K562 (cell line): ENCODE measurements around the gene TMEM39B. TPM values are rescaled to one million over a fixed set of nuclear protein-coding genes. Genes with fewer than 3 reads are reported as not detected.
"Not testable (repeated sequence)": the region's sequence is repeated elsewhere in the genome, so short reads cannot be mapped to it uniquely, and the experiment has no call there.

Source experiments
- ATAC-seq: fragments of 200-7000 bp; cut with Tn5 transposase; 3 replicates; pipeline ENCODE4 v1.9.1; 2020; ENCODE audit warnings: moderate library complexity
- BruUV-seq: library from RNA; stranded (reverse); fragments of 400-500 nt; replicated peaks from 2 replicates; lab custom pipeline; 2021; lab: Mats Ljungman, UMichigan
- CTCF ChIA-PET: fragments of 300-600 bp; formaldehyde crosslinking; extraction: SDS; loops from one replicate; lab custom pipeline; 2021; ENCODE audit warnings: low intra/inter-chr PET ratio; lab: Yijun Ruan, JAX
- POLR2A ChIA-PET: fragments of 300-600, 350-650 bp; sonication (Branson Sonifier 250); formaldehyde crosslinking; extraction: SDS; loops from one replicate; lab custom pipeline; 2021; ENCODE audit warnings: antibody characterized with exemption, inconsistent platforms; lab: Yijun Ruan, JAX
- DNase-seq, 4 experiments: peaks; one replicate each; pipeline versions ENCODE4 v3.0.0 to v3.0.0-alpha.2; 2011 to 2018; ENCODE audit warnings: low spot score in 3 of 4, mixed read lengths in 3 of 4; ENCODE audit errors: extremely low read depth in 1 of 4
- FAIRE-seq: peaks from 2 replicates; lab custom pipeline; 2011; peaks lifted over from hg19 to GRCh38; lab: Jason Lieb, UNC
- H2AFZ ChIP-seq: 2 replicates; pipeline ENCODE4 v1.6.0; 2011; ENCODE audit warnings: low read depth, low read length, control low read depth, inconsistent platforms
- H3K27ac ChIP-seq: fragments of 200-600 bp; 3 replicates; pipeline ENCODE4 v1.8.0; 2011; ENCODE audit warnings: low read depth, mild to moderate bottlenecking, control low read depth, inconsistent platforms, low read length, moderate library complexity, mixed read lengths; ENCODE audit errors: extremely low read depth
- H3K27me3 ChIP-seq, 2 experiments: fragments of 300-600 bp in 1 of 2; 2 replicates in 1 of 2; 3 replicates in 1 of 2; pipeline versions ENCODE4 v1.6.0 to v1.8.0; 2011; ENCODE audit warnings: inconsistent platforms in 2 of 2, low read length in 2 of 2, mild to moderate bottlenecking in 1 of 2, mixed read lengths in 1 of 2, moderate library complexity in 1 of 2; ENCODE audit not compliant: control insufficient read depth in 2 of 2, insufficient read depth in 2 of 2
- H3K36me3 ChIP-seq: fragments of 300-600 bp; 3 replicates; pipeline ENCODE4 v1.8.0; 2011; ENCODE audit warnings: mild to moderate bottlenecking, low read length, inconsistent platforms; ENCODE audit not compliant: control insufficient read depth, insufficient read depth
- H3K4me1 ChIP-seq, 2 experiments: fragments of 200-600 bp in 1 of 2; replicated peaks in 1 of 2; 2 replicates in 1 of 2; 3 replicates in 1 of 2; pipeline versions ENCODE4 v1.5.1 to v1.8.0; 2011; ENCODE audit warnings: inconsistent platforms in 2 of 2, low read length in 2 of 2, mild to moderate bottlenecking in 1 of 2, mixed read lengths in 1 of 2, moderate library complexity in 1 of 2; ENCODE audit not compliant: control insufficient read depth in 2 of 2, insufficient read depth in 2 of 2
- H3K4me2 ChIP-seq: 2 replicates; pipeline ENCODE4 v1.6.1; 2011; ENCODE audit warnings: low read length, control low read depth, inconsistent platforms, mixed read lengths; ENCODE audit not compliant: insufficient read depth
- H3K4me3 ChIP-seq: fragments of 200-600 bp; sonication (generic), shearing (Covaris generic); 2 replicates; pipeline ENCODE4 v1.5.1; 2016; ENCODE audit warnings: control low read depth, inconsistent platforms
- H3K79me2 ChIP-seq: fragments of 200-600 bp; 3 replicates; pipeline ENCODE4 v1.8.0; 2011; ENCODE audit warnings: low read length, inconsistent platforms; ENCODE audit not compliant: control insufficient read depth, insufficient read depth
- H3K9ac ChIP-seq, 2 experiments: 2 replicates each; pipeline versions ENCODE4 v1.6.0 to v1.6.1; 2011; ENCODE audit warnings: low read depth in 2 of 2, low read length in 2 of 2, control low read depth in 1 of 2, inconsistent platforms in 1 of 2, mild to moderate bottlenecking in 1 of 2, mixed read lengths in 1 of 2; ENCODE audit not compliant: insufficient read depth in 1 of 2
- H3K9me1 ChIP-seq: one replicate; pipeline ENCODE4 v1.6.0; 2011; ENCODE audit warnings: inconsistent platforms, mild to moderate bottlenecking, low read length, moderate library complexity; ENCODE audit not compliant: control insufficient read depth, insufficient read depth
- H3K9me3 ChIP-seq: replicated peaks from 2 replicates; pipeline ENCODE4 v1.5.1; 2011; ENCODE audit warnings: low read depth, low read length, inconsistent platforms; ENCODE audit not compliant: control insufficient read depth, insufficient read depth
- H4K20me1 ChIP-seq: replicated peaks from 2 replicates; pipeline ENCODE4 v1.6.1; 2011; ENCODE audit warnings: low read length, inconsistent platforms, mixed read lengths; ENCODE audit not compliant: control insufficient read depth, insufficient read depth
- BCOR ChIP-seq: fragments of 450-650 bp; IDR thresholded peaks from 2 replicates; pipeline ENCODE4 v1.6.1; 2016
- BDP1 ChIP-seq: IDR thresholded peaks from 3 replicates; pipeline ENCODE4 v1.6.1; 2011; ENCODE audit not compliant: insufficient read length, insufficient read depth
- EZH2 ChIP-seq: IDR thresholded peaks from 2 replicates; pipeline ENCODE4 v1.6.1; 2012; ENCODE audit warnings: low read depth, mild to moderate bottlenecking, inconsistent platforms, low read length, borderline replicate concordance
- HNRNPK ChIP-seq: fragments of 200-400 bp; formaldehyde crosslinking; IDR thresholded peaks from one replicate; pipeline ENCODE4 v1.6.1; 2018; ENCODE audit warnings: mild to moderate bottlenecking, low read depth, low read length; ENCODE audit not compliant: poor library complexity, severe bottlenecking
- IFI16 ChIP-seq: fragments of 250-450 bp; sonication (Bioruptor Pico); IDR thresholded peaks from 2 replicates; pipeline ENCODE4 v2.1.2; 2022; ENCODE audit warnings: mild to moderate bottlenecking, inconsistent platforms
- KDM1A ChIP-seq, 2 experiments: fragments of 450-650 bp; IDR thresholded peaks; 2 replicates each; pipeline ENCODE4 v1.6.1; 2016; ENCODE audit warnings: mild to moderate bottlenecking in 2 of 2
- MYNN ChIP-seq, 2 experiments: sonication (generic); formaldehyde crosslinking in 1 of 2; IDR thresholded peaks; 2 replicates each; pipeline versions ENCODE4 v1.5.0 to v1.6.1; 2016 to 2020; ENCODE audit warnings: antibody characterized with exemption in 1 of 2, missing genetic modification reagents in 1 of 2
- PHF8 ChIP-seq: fragments of 200-600 bp; sonication (generic); IDR thresholded peaks from 2 replicates; pipeline ENCODE4 v1.6.1; 2012; ENCODE audit warnings: mixed run types, mild to moderate bottlenecking, inconsistent platforms, low read length, moderate library complexity, borderline replicate concordance
- POLR2AphosphoS2 ChIP-seq: IDR thresholded peaks from 2 replicates; pipeline ENCODE4 v1.6.1; 2012; ENCODE audit warnings: low read length, improper control_type of control experiment
- RBM25 ChIP-seq: fragments of 200-400 bp; formaldehyde crosslinking; IDR thresholded peaks from 2 replicates; pipeline ENCODE4 v1.6.1; 2018; ENCODE audit warnings: low read length, low read depth, moderate library complexity; ENCODE audit not compliant: severe bottlenecking
- SAFB ChIP-seq: fragments of 200-400 bp; formaldehyde crosslinking; IDR thresholded peaks from 2 replicates; pipeline ENCODE4 v1.6.1; 2017; ENCODE audit warnings: low read depth, low read length, borderline replicate concordance
- ZFP36 ChIP-seq: fragments of 150-350 bp; IDR thresholded peaks from 2 replicates; pipeline ENCODE4 v1.6.1; 2018; ENCODE audit warnings: low read length, low read depth; ENCODE audit not compliant: partially characterized antibody
- ZNF121 ChIP-seq: sonication (generic); formaldehyde crosslinking; conservative IDR thresholded peaks from 2 replicates; pipeline ENCODE4 v1.8.0; 2022; ENCODE audit warnings: missing genetic modification reagents
- WGBS: fragments of 100-300 bp; shearing (Covaris generic); methylation state at CpG from one replicate; pipeline ENCODE4 v1.1.6; 2016; ENCODE audit warnings: low coverage, mixed read lengths; ENCODE audit not compliant: insufficient coverage; ENCODE audit errors: missing lambda C conversion rate; 5-methylcytosine and 5-hydroxymethylcytosine counted together
- in situ Hi-C: fragments of 300-500 bp; cut with MboI; formaldehyde crosslinking; loops from 4 replicates; pipeline ENCODE4 v1.15.0; 2018; ENCODE audit warnings: inconsistent platforms, mixed read lengths
- intact Hi-C: fragments of 100-400 bp; cut with micrococcal nuclease; formaldehyde crosslinking; loops from 2 replicates; pipeline ENCODE4 v1.14.2; 2022
- polyA plus RNA-seq, 8 experiments: library from polyadenylated mRNA; depleted of rRNA in 4 of 8; stranded (reverse) in 5 of 8; unstranded in 3 of 8; fragments of >200 nt; fragmentation: Nextera tagmentation in 2 of 8; fragmentation: Illumina TruSeq in 1 of 8; extraction: Ambion mirVana in 2 of 8; extraction: Trizol in 1 of 8; gene quantifications; 2 replicates each; pipeline versions ENCODE4 v1.2.1 to v1.2.3, GENCODE V29; 2011 to 2014; ENCODE audit warnings: inconsistent platforms in 1 of 8, missing spikeins in 1 of 8
- total RNA-seq, 7 experiments: library from RNA; depleted of rRNA in 6 of 7; stranded (reverse); fragments of >200 nt in 6 of 7; fragmentation: Illumina TruSeq in 2 of 7; extraction: Trizol in 2 of 7; gene quantifications; 2 replicates each; pipeline versions ENCODE4 v1.2.1 to v1.2.3, GENCODE V29; 2011 to 2021; ENCODE audit warnings: low replicate concordance in 1 of 7
- TF ChIP-seq, protein P1 (sequence below), 2 experiments: fragments of 200-800 bp in 1 of 2; sonication (Bioruptor generic) in 1 of 2; sonication (generic) in 1 of 2; formaldehyde crosslinking in 1 of 2; IDR thresholded peaks in 1 of 2; conservative IDR thresholded peaks in 1 of 2; 2 replicates each; pipeline versions ENCODE4 v1.5.0 to v1.6.1; 2016 to 2020; ENCODE audit warnings: missing compliant biosample characterization in 1 of 2, missing genetic modification characterization in 1 of 2, missing genetic modification reagents in 1 of 2

Gene TMEM39B
- total and polyA plus RNA-seq, 9 of the 15 experiments (the other 6 are each of a cell fraction or from before 2014, with no cell fraction given) = 0.92 to 28.5 (median 9.7) TPM

DNA sequence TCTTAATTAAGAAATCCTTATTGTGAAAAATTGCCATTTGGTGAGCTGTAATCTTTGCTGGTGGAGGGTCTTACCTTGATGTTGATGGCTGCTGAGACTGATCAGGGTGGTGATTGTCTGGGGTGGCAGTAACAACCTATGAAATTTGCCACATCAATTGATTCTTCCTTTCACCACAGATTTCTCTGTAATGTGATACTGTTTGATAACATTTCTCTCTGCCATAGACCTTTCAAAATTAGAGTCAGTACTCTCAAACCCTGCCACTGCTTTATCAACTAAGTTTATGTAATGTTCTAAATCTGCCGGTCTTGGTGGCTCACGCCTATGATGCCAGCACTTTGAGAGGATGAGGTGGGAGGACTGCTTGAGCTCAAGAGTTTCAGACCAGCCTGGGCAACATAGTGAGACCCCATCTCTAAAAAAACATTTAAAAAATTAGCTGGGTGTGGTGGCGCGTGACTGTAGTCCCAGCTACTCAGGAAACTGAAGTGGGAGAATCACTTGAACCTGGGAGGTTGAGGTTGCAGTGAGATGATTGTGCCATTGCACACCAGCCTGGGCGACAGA lies 40.2 kb downstream of the TMEM39B start:
- FAIRE-seq (no peak), ATAC-seq (no peak), DNase-seq (no peak)
- Histone ChIP-seq H3K27me3 (no peaks in the 10 kb centered on the region), H3K4me3 (no peak overlapping the region), H3K4me1 (peaks cover 19 to 38% of the 10 kb centered on the region in 2 experiments; a peak in 4 of 5 replicates), H2AFZ (no peak overlapping the region), H3K4me2 (no peak overlapping the region), H3K79me2 (peaks cover 98% of the 10 kb centered on the region), H3K9ac (no peak overlapping the region), H3K9me1 (peaks cover 4% of the 10 kb centered on the region), H3K36me3 (peaks cover 48% of the 10 kb centered on the region), H4K20me1 (peaks cover 26% of the 10 kb centered on the region), H3K9me3 (no peaks in the 10 kb centered on the region), H3K27ac (no peak overlapping the region)
- ChIA-PET CTCF (no interaction called here), POLR2A (interaction anchor here (1.0 to 12.7 kb wide), 5 partner anchors 12 to 104 kb away, joined by 3 to 209 read pairs (median 3); partner anchors contain the start of gene TXLNA)
- in situ Hi-C loops (no loop called here), intact Hi-C loops (no loop called here)
- no peak for TF ChIP-seq BDP1
- TF ChIP-seq EZH2 = no peak
- no peak for TF ChIP-seq IFI16 (CRISPR knock-in tag)
- peak; percentile 35; the same call in 1 of the 2 replicates for TF ChIP-seq BCOR
- peak; percentile 95 for TF ChIP-seq ZNF121 (CRISPR knock-in tag)
- TF ChIP-seq, protein P1, sequence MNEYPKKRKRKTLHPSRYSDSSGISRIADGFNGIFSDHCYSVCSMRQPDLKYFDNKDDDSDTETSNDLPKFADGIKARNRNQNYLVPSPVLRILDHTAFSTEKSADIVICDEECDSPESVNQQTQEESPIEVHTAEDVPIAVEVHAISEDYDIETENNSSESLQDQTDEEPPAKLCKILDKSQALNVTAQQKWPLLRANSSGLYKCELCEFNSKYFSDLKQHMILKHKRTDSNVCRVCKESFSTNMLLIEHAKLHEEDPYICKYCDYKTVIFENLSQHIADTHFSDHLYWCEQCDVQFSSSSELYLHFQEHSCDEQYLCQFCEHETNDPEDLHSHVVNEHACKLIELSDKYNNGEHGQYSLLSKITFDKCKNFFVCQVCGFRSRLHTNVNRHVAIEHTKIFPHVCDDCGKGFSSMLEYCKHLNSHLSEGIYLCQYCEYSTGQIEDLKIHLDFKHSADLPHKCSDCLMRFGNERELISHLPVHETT (CRISPR knock-in tag; conservative IDR thresholded peaks at IDR 0.05 in 1 of 2, IDR thresholded peaks at IDR 0.05 in 1 of 2) = no peak
- TF ChIP-seq KDM1A (IDR thresholded peaks at IDR 0.05) = 0 out of 4 replicates have a peak, but pooled peaks of 1 of the 2 experiments have one; percentile 16
- TF ChIP-seq ZFP36 = no peak
- TF ChIP-seq MYNN (IDR thresholded peaks at IDR 0.05) = peak; percentile 89
- no peak for TF ChIP-seq MYNN (CRISPR knock-in tag; IDR thresholded peaks at IDR 0.05)
- no peak for TF ChIP-seq HNRNPK
- no peak for TF ChIP-seq PHF8
- no peak for TF ChIP-seq SAFB
- TF ChIP-seq POLR2AphosphoS2 = no peak
- TF ChIP-seq RBM25 = peak; percentile 70
- WGBS = 79% methylated on average over 5 of the region's 5 CpGs
- BruUV-seq = no TSS peak

- H3K9me1 ChIP-seq, FAIRE-seq, H3K27me3 ChIP-seq, in situ Hi-C loops, ATAC-seq, H2AFZ ChIP-seq, CTCF ChIA-PET, DNase-seq, H3K9me3 ChIP-seq, H3K4me3 ChIP-seq, intact Hi-C loops, H3K27ac ChIP-seq, BruUV-seq, H3K9ac ChIP-seq, H3K4me2 ChIP-seq: not testable (repeated sequence)
- Histone ChIP-seq H4K20me1 (peaks cover 26% of the 10 kb centered on the region), H3K4me1 (peaks cover 20 to 33% of the 10 kb centered on the region in 2 experiments; a peak in 4 of 5 replicates), H3K79me2 (peaks cover 98% of the 10 kb centered on the region), H3K36me3 (peaks cover 48% of the 10 kb centered on the region)
- 74% methylated on average over 4 of the region's 4 CpGs for WGBS
- POLR2A ChIA-PET = interaction anchor here (1.0 to 12.7 kb wide), 5 partner anchors 11 to 104 kb away, joined by 3 to 209 read pairs (median 3); partner anchors contain the start of gene TXLNA
Measured at GRCh38 chr1:32113436-32113835, 40.7 kb downstream of the TMEM39B start.
